RPMI8226 (cell line): ENCODE measurements around the gene ALLC.
"Not testable (repeated sequence)": the region's sequence is repeated elsewhere in the genome, so short reads cannot be mapped to it uniquely, and the experiment has no call there.

Experiments used
- DNase-seq: peaks from one replicate; pipeline ENCODE4 v3.0.0-alpha.2; 2015

ALLC gene

GRCh38 chr2:3657881-3658280 is at the start of gene ALLC:
TSS of gene ALLC (plus strand) at chr2:3658200. CDS start at chr2:3671158, 12,958 bp downstream.
- no peak for DNase-seq

GRCh38 chr2:3608373-3609278 is 49.4 kb upstream of the ALLC start:
- DNase-seq = no peak

GRCh38 chr2:3609279-3609673 is 48.7 kb upstream of the ALLC start:
- DNase-seq = peak; percentile 85

GRCh38 chr2:3610415-3610814 is 47.6 kb upstream of the ALLC start:
- DNase-seq = no peak

- no peak for DNase-seq
Observed at GRCh38 chr2:3610881-3611505, 47.0 kb upstream of the ALLC start.

- no peak for DNase-seq
Observed at GRCh38 chr2:3611589-3611988, 46.4 kb upstream of the ALLC start.

GRCh38 chr2:3612639-3613523 is 45.1 kb upstream of the ALLC start:
- DNase-seq = no peak

- DNase-seq = no peak
Observed at GRCh38 chr2:3613524-3613905, 44.5 kb upstream of the ALLC start.

- not testable (repeated sequence) for DNase-seq
Observed at GRCh38 chr2:3614743-3615142, 43.3 kb upstream of the ALLC start.

- DNase-seq = not testable (repeated sequence)
Observed at GRCh38 chr2:3615541-3616200, 42.3 kb upstream of the ALLC start.

- DNase-seq = not testable (repeated sequence)
Observed at GRCh38 chr2:3616435-3617197, 41.4 kb upstream of the ALLC start.

- no peak for DNase-seq
Observed at GRCh38 chr2:3617198-3617890, 40.7 kb upstream of the ALLC start.

GRCh38 chr2:3618367-3618766 is 39.6 kb upstream of the ALLC start:
- no peak for DNase-seq

GRCh38 chr2:3619033-3619432 is 39.0 kb upstream of the ALLC start:
- DNase-seq = no peak

GRCh38 chr2:3619661-3620060 is 38.3 kb upstream of the ALLC start:
- not testable (repeated sequence) for DNase-seq

GRCh38 chr2:3620834-3621233 is 37.2 kb upstream of the ALLC start:
- no peak for DNase-seq

GRCh38 chr2:3622967-3623366 is 35.0 kb upstream of the ALLC start:
- no peak for DNase-seq

GRCh38 chr2:3624059-3624794 is 33.8 kb upstream of the ALLC start:
- no peak for DNase-seq

- DNase-seq = no peak
Observed at GRCh38 chr2:3625186-3625585, 32.8 kb upstream of the ALLC start.

- no peak for DNase-seq
Observed at GRCh38 chr2:3626118-3626811, 31.7 kb upstream of the ALLC start.
